ENCODE measurements around the gene ADAMTS6. TPM values are rescaled to one million over a fixed set of nuclear protein-coding genes. Genes with fewer than 3 reads are reported as not detected.

ADAMTS6 gene
- total RNA-seq, 2 donors from 2014 or later, result 0.91 to 20.7 TPM

GRCh38 chr5:65247594-65247993 lies 234.1 kb downstream of the ADAMTS6 start:
- H3K9me3 ChIP-seq, result no peaks in the 10 kb centered on the region
- TF ChIP-seq POLR2AphosphoS5 (IDR thresholded peaks at IDR 0.05), result no peak
- TF ChIP-seq POLR2A (IDR thresholded peaks at IDR 0.05), result no peak
- no peak for TF ChIP-seq CTCF (IDR thresholded peaks at IDR 0.05)
- H3K4me1 ChIP-seq (replicated peaks), result no peaks in the 10 kb centered on the region
- no peak overlapping the region for H3K4me3 ChIP-seq
- H3K27ac ChIP-seq, result no peak overlapping the region
- no peaks in the 10 kb centered on the region for H3K27me3 ChIP-seq (replicated peaks; ENCODE audit: insufficient read depth)
- intact Hi-C loops (cut with DNase I), result no loop called here
- WGBS, result 96% methylated on average over 2 of the region's 2 CpGs
- no peaks in the 10 kb centered on the region for H3K36me3 ChIP-seq
- DNase-seq (ENCODE audit: low spot score), result no peak

- no peaks in the 10 kb centered on the region for H3K9me3 ChIP-seq
- intact Hi-C loops (cut with DNase I), result no loop called here
- WGBS, result 83% methylated on average over 4 of the region's 4 CpGs
These were observed 235.0 kb downstream of the ADAMTS6 start for GRCh38 chr5:65246741-65247140.

GRCh38 chr5:65244031-65244430 lies 237.7 kb downstream of the ADAMTS6 start:
- TF ChIP-seq POLR2A (IDR thresholded peaks at IDR 0.05) (no peak), POLR2AphosphoS5 (IDR thresholded peaks at IDR 0.05) (no peak), CTCF (IDR thresholded peaks at IDR 0.05) (no peak)
- Histone ChIP-seq H3K4me1 (replicated peaks) (no peaks in the 10 kb centered on the region), H3K27ac (no peak overlapping the region), H3K36me3 (no peaks in the 10 kb centered on the region), H3K4me3 (no peak overlapping the region), H3K27me3 (replicated peaks; ENCODE audit: insufficient read depth) (no peaks in the 10 kb centered on the region), H3K9me3 (no peaks in the 10 kb centered on the region)
- 91% methylated on average over 4 of the region's 4 CpGs for WGBS
- intact Hi-C loops (cut with DNase I), result no loop called here
- no peak for DNase-seq (ENCODE audit: low spot score)

More at GRCh38 chr5:65246741-65247140, 235.0 kb downstream of the ADAMTS6 start:
- no peak overlapping the region for H3K27ac ChIP-seq
- DNase-seq (ENCODE audit: low spot score), result no peak
- no peaks in the 10 kb centered on the region for H3K4me1 ChIP-seq (replicated peaks)
- no peaks in the 10 kb centered on the region for H3K36me3 ChIP-seq
- no peak for TF ChIP-seq CTCF (IDR thresholded peaks at IDR 0.05)
- TF ChIP-seq POLR2AphosphoS5 (IDR thresholded peaks at IDR 0.05), result no peak
- TF ChIP-seq POLR2A (IDR thresholded peaks at IDR 0.05), result no peak
- H3K4me3 ChIP-seq, result no peak overlapping the region
- H3K27me3 ChIP-seq (replicated peaks; ENCODE audit: insufficient read depth), result no peaks in the 10 kb centered on the region

GRCh38 chr5:65243161-65243560 lies 238.6 kb downstream of the ADAMTS6 start:
- Histone ChIP-seq H3K27me3 (replicated peaks; ENCODE audit: insufficient read depth) (no peaks in the 10 kb centered on the region), H3K9me3 (no peaks in the 10 kb centered on the region), H3K4me1 (replicated peaks) (no peaks in the 10 kb centered on the region), H3K36me3 (no peaks in the 10 kb centered on the region), H3K27ac (no peak overlapping the region), H3K4me3 (no peak overlapping the region)
- intact Hi-C loops (cut with DNase I), result no loop called here
- TF ChIP-seq POLR2A (IDR thresholded peaks at IDR 0.05) (no peak), POLR2AphosphoS5 (IDR thresholded peaks at IDR 0.05) (no peak), CTCF (IDR thresholded peaks at IDR 0.05) (no peak)
- WGBS, result 32% methylated on average over 2 of the region's 2 CpGs
- DNase-seq (ENCODE audit: low spot score), result no peak

GRCh38 chr5:65229841-65230240 lies 251.9 kb downstream of the ADAMTS6 start:
- H3K4me1 ChIP-seq (replicated peaks), result no peaks in the 10 kb centered on the region
- TF ChIP-seq CTCF (IDR thresholded peaks at IDR 0.05), result no peak
- no peak for TF ChIP-seq POLR2AphosphoS5 (IDR thresholded peaks at IDR 0.05)
- no peak for TF ChIP-seq POLR2A (IDR thresholded peaks at IDR 0.05)
- H3K36me3 ChIP-seq, result no peaks in the 10 kb centered on the region
- intact Hi-C loops (cut with DNase I), result no loop called here
- no peak for DNase-seq (ENCODE audit: low spot score)
- H3K9me3 ChIP-seq, result no peaks in the 10 kb centered on the region
- H3K27me3 ChIP-seq (replicated peaks; ENCODE audit: insufficient read depth), result no peaks in the 10 kb centered on the region
- H3K4me3 ChIP-seq, result no peak overlapping the region
- H3K27ac ChIP-seq, result no peak overlapping the region
- WGBS, result 100% methylated on average over 1 of the region's 1 CpG
